Erythroblast (primary cell): ENCODE data around the gene IL10RB.
"Not testable (repeated sequence)": the region's sequence is repeated elsewhere in the genome, so short reads cannot be mapped to it uniquely, and the experiment has no call there.

Source experiments
- DNase-seq, 2 experiments: peaks; one replicate each; lab custom pipeline; 2025; lab: John Stamatoyannopoulos, UW
- GATA1 ChIP-seq: IDR thresholded peaks from 2 replicates; pipeline ENCODE4 v1.6.1; 2011; ENCODE audit warnings: low read depth, mild to moderate bottlenecking, control low read depth, low read length, moderate library complexity
- POLR2A ChIP-seq: IDR thresholded peaks from 2 replicates; pipeline ENCODE4 v1.6.1; 2011; ENCODE audit warnings: mild to moderate bottlenecking, low read length

Gene IL10RB

GRCh38 chr21:33236013-33236686 lies 30.0 kb upstream of the IL10RB start:
- TF ChIP-seq GATA1 (no peak), POLR2A (no peak)
- no peak for DNase-seq

GRCh38 chr21:33236766-33237165 lies 29.4 kb upstream of the IL10RB start:
- TF ChIP-seq GATA1 (no peak), POLR2A (no peak)

GRCh38 chr21:33237486-33237885 lies 28.7 kb upstream of the IL10RB start:
- DNase-seq: peak; percentile 38 to 72
- TF ChIP-seq GATA1 (no peak), POLR2A (no peak)

More at GRCh38 chr21:33236766-33237165, 29.4 kb upstream of the IL10RB start:
- DNase-seq: peak in 1 of 2 experiments; percentile 8

- no peak for DNase-seq
- TF ChIP-seq POLR2A (no peak), GATA1 (no peak)
These were observed 28.0 kb upstream of the IL10RB start for GRCh38 chr21:33238146-33238545.

- DNase-seq: no peak
- no peak for TF ChIP-seq POLR2A
- TF ChIP-seq GATA1: no peak
These were observed 27.5 kb upstream of the IL10RB start for GRCh38 chr21:33238565-33239255.

- DNase-seq: not testable (repeated sequence)
These were observed 26.5 kb upstream of the IL10RB start for GRCh38 chr21:33239559-33240127.

- no peak for DNase-seq
- no peak for TF ChIP-seq POLR2A
- TF ChIP-seq GATA1: no peak
These were observed 25.8 kb upstream of the IL10RB start for GRCh38 chr21:33240404-33240803.

GRCh38 chr21:33241846-33242245 lies 24.3 kb upstream of the IL10RB start:
- TF ChIP-seq GATA1 (no peak), POLR2A (no peak)
- DNase-seq: no peak

GRCh38 chr21:33242846-33243245 lies 23.3 kb upstream of the IL10RB start:
- not testable (repeated sequence) for DNase-seq

- no peak for TF ChIP-seq POLR2A
- no peak for TF ChIP-seq GATA1
These were observed 21.9 kb upstream of the IL10RB start for GRCh38 chr21:33244082-33244778.

GRCh38 chr21:33244779-33245105 lies 21.4 kb upstream of the IL10RB start:
- TF ChIP-seq GATA1 (no peak), POLR2A (no peak)
- no peak for DNase-seq

More at GRCh38 chr21:33244082-33244778, 21.9 kb upstream of the IL10RB start:
- DNase-seq: no peak

GRCh38 chr21:33245289-33245918 lies 20.8 kb upstream of the IL10RB start:
- no peak for TF ChIP-seq POLR2A
- no peak for TF ChIP-seq GATA1
- DNase-seq: no peak

- no peak for TF ChIP-seq GATA1
- TF ChIP-seq POLR2A: no peak
- no peak for DNase-seq
These were observed 19.7 kb upstream of the IL10RB start for GRCh38 chr21:33246506-33246905.

GRCh38 chr21:33246963-33247362 lies 19.2 kb upstream of the IL10RB start:
- DNase-seq: no peak
- TF ChIP-seq POLR2A (no peak), GATA1 (no peak)
